ENCODE data around the gene YBX2. TPM values are rescaled to one million over a fixed set of nuclear protein-coding genes. Genes with fewer than 3 reads are reported as not detected.

YBX2 gene
- total and polyA plus RNA-seq, 4 experiments from 2014 or later = 0.26 to 0.39 TPM; not detected in 2

DNA sequence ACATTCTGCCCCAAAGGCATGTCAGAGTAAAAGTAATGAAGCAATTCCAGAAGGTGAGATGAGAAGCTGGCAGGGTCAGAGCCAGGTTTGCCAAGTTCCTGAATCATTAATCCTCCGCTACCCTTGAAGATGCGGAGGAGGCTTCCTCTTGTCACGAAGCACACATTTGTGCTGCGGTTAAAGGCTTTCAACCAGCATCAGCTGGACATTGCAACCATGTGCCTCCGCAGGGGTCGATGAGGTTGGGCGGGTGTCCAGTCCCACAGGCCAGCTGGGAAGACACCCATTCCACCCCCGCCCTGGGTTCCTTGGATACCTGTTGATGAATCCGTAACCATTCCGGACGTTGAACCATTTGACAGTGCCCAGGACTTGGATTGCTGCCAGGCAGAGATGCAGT lies 1.3 kb downstream of the YBX2 start:
- Mint-ChIP-seq H3K4me3 (peak overlapping the region in 5 of 8 donors; percentile 16 to 76 (median 64)), H3K27ac (peak overlapping the region in 2 of 7 donors; percentile 13 to 41), H3K4me1 (peaks cover 7 to 31% (median 18%) of the 10 kb centered on the region in 4 donors), H3K27me3 (peaks cover 2 to 19% of the 10 kb centered on the region in 2 donors), H3K9me3 (no peaks in the 10 kb centered on the region), H3K36me3 (no peaks in the 10 kb centered on the region)
- no peak overlapping the region for H3K27ac ChIP-seq (ENCODE audit: low read depth, low read length)
- H3K27me3 ChIP-seq (ENCODE audit: insufficient read depth, low read length) = no peaks in the 10 kb centered on the region
- no peaks in the 10 kb centered on the region for H3K9me3 ChIP-seq (ENCODE audit: control insufficient read depth in 1 of 2, low read length in 2 of 2)
- no peaks in the 10 kb centered on the region for H3K36me3 ChIP-seq (ENCODE audit: insufficient read depth, low read length)
- POLR2A ChIA-PET (ENCODE audit: partially characterized antibody) = interaction anchor here (0.6 to 2.1 kb wide), 2 partner anchors 22 to 321 kb away, joined by 4 to 6 read pairs; partner anchors contain the start of genes FXR2 and GPS2
- DNase-seq = no peak
- intact Hi-C loops (cut with micrococcal nuclease) = loop anchor here (10.0 kb wide), 1 partner anchor 158 kb away; no protein-coding TSS in a partner anchor
- CTCF ChIA-PET (ENCODE audit: partially characterized antibody) = interaction anchor here (1.1 to 1.8 kb wide), 2 partner anchors 72 to 247 kb away, joined by 6 read pairs; no protein-coding TSS in a partner anchor
- peaks cover 26% of the 10 kb centered on the region for H3K4me1 ChIP-seq (ENCODE audit: insufficient read depth, low read length)
- no peak overlapping the region for H3K4me3 ChIP-seq (ENCODE audit: low read length in 2 of 2)

DNA sequence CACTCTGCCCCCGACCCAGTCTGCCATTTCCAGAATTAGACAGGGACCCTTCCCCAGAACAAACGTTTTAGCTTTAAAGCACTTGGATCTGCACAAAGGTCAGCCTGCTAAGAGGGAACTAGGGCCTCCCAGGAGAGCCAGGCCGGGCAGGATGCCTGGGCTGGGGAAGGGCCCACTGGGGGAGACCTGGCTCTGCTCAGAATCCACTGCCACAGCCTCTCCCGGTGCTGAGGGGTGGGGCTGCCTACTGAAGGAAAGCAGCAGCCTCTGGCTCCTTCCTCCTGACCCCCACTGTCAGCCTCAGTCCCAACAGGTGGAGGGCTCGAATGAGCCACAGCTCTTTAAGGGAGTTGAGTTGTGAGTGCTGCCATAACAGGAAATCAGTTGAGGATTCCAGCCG lies 1.7 kb downstream of the YBX2 start:
- no peaks in the 10 kb centered on the region for H3K36me3 ChIP-seq (ENCODE audit: insufficient read depth, low read length)
- intact Hi-C loops (cut with micrococcal nuclease) = loop anchor here (10.0 kb wide), 1 partner anchor 158 kb away; no protein-coding TSS in a partner anchor
- Mint-ChIP-seq H3K27me3 (peaks cover 2 to 19% of the 10 kb centered on the region in 2 donors), H3K9me3 (no peaks in the 10 kb centered on the region), H3K27ac (peak overlapping the region in 1 of 7 donors; percentile 13), H3K36me3 (no peaks in the 10 kb centered on the region), H3K4me1 (peaks cover 7 to 31% (median 18%) of the 10 kb centered on the region in 4 donors), H3K4me3 (peak overlapping the region in 3 of 8 donors; percentile 59 to 76 (median 68))
- H3K9me3 ChIP-seq (ENCODE audit: control insufficient read depth in 1 of 2, low read length in 2 of 2) = no peaks in the 10 kb centered on the region
- no peak for DNase-seq
- H3K4me1 ChIP-seq (ENCODE audit: insufficient read depth, low read length) = peaks cover 26% of the 10 kb centered on the region
- ChIA-PET CTCF (ENCODE audit: partially characterized antibody) (interaction anchor here (1.1 to 1.8 kb wide), 2 partner anchors 71 to 247 kb away, joined by 6 read pairs; no protein-coding TSS in a partner anchor), POLR2A (ENCODE audit: partially characterized antibody) (interaction anchor here (2.1 kb wide), 1 partner anchor 23 kb away, joined by 6 read pairs; the partner anchor contains the start of gene GPS2)
- H3K27ac ChIP-seq (ENCODE audit: low read depth, low read length) = no peak overlapping the region
- H3K4me3 ChIP-seq (ENCODE audit: low read length in 2 of 2) = no peak overlapping the region
- H3K27me3 ChIP-seq (ENCODE audit: insufficient read depth, low read length) = no peaks in the 10 kb centered on the region

DNA sequence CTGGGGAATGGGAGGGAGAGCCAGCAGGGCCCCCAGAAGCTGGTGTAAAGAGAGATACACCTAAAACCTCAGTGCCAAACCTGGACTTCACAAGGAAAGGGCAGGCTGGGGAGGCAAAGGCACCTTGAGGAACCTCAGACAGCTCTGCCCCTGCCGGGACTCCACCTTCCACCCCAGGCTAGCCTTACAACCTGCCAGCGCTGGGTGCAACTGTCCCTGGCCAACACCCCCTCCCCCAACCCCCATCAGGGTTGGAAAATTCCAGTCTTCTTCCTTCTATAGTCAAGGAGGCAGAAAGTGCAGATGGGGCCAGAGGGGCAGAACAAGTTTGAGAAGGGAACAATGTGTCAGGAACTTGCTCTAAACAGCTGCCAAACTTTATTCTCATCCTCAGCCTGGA lies 2.2 kb downstream of the YBX2 start:
- no peaks in the 10 kb centered on the region for H3K36me3 Mint-ChIP-seq
- H3K4me3 Mint-ChIP-seq = no peak overlapping the region
- peaks cover 26% of the 10 kb centered on the region for H3K4me1 ChIP-seq (ENCODE audit: insufficient read depth, low read length)
- H3K4me3 ChIP-seq (ENCODE audit: low read length in 2 of 2) = no peak overlapping the region
- POLR2A ChIA-PET (ENCODE audit: partially characterized antibody) = interaction anchor here (2.1 kb wide), 1 partner anchor 23 kb away, joined by 6 read pairs; the partner anchor contains the start of gene GPS2
- H3K4me1 Mint-ChIP-seq = peaks cover 7 to 31% (median 18%) of the 10 kb centered on the region in 4 donors
- no peak overlapping the region for H3K27ac ChIP-seq (ENCODE audit: low read depth, low read length)
- H3K9me3 ChIP-seq (ENCODE audit: control insufficient read depth in 1 of 2, low read length in 2 of 2) = no peaks in the 10 kb centered on the region
- H3K27ac Mint-ChIP-seq = no peak overlapping the region
- intact Hi-C loops (cut with micrococcal nuclease) = loop anchor here (10.0 kb wide), 1 partner anchor 157 kb away; no protein-coding TSS in a partner anchor
- no peaks in the 10 kb centered on the region for H3K9me3 Mint-ChIP-seq
- H3K36me3 ChIP-seq (ENCODE audit: insufficient read depth, low read length) = no peaks in the 10 kb centered on the region
- H3K27me3 Mint-ChIP-seq = peaks cover 2 to 19% of the 10 kb centered on the region in 2 donors
- CTCF ChIA-PET (ENCODE audit: partially characterized antibody) = interaction anchor here (1.2 to 1.8 kb wide), 3 partner anchors 10 to 246 kb away, joined by 3 to 6 read pairs (median 4); partner anchors contain the start of gene SLC2A4
- no peak for DNase-seq
- H3K27me3 ChIP-seq (ENCODE audit: insufficient read depth, low read length) = no peaks in the 10 kb centered on the region

DNA sequence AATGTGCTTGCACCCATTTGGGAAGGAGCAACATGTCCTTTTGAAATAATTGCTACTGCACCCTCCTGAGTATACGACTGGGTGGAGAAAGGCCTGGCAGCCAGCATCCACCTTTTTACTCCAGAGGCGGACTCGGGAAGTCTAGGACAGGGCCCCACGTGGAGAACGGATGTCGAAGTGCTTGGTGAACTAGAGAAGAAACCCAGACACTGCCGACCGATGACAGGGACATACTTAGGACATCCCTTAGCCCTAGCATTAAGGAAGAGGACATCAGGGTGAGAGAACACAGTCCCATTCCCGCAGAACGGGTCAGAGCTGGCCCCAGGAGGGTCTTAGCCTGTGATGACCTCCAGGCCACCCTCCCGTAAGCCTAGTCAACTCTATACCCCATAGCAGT lies 3.8 kb downstream of the YBX2 start:
- ChIA-PET POLR2A (ENCODE audit: partially characterized antibody) (interaction anchor here (1.4 kb wide), 1 partner anchor 52 kb away, joined by 3 read pairs; the partner anchor contains the start of gene PHF23), CTCF (ENCODE audit: partially characterized antibody) (interaction anchor here (1.2 to 1.5 kb wide), 2 partner anchors 8 to 238 kb away, joined by 3 to 4 read pairs; partner anchors contain the start of gene SLC2A4)
- Histone ChIP-seq H3K4me3 (ENCODE audit: low read length in 2 of 2) (no peak overlapping the region), H3K4me1 (ENCODE audit: insufficient read depth, low read length) (peaks cover 15% of the 10 kb centered on the region), H3K27me3 (ENCODE audit: insufficient read depth, low read length) (no peaks in the 10 kb centered on the region), H3K36me3 (ENCODE audit: insufficient read depth, low read length) (no peaks in the 10 kb centered on the region), H3K9me3 (ENCODE audit: control insufficient read depth in 1 of 2, low read length in 2 of 2) (no peaks in the 10 kb centered on the region), H3K27ac (ENCODE audit: low read depth, low read length) (no peak overlapping the region)
- Mint-ChIP-seq H3K27me3 (peaks cover 7 to 18% of the 10 kb centered on the region in 2 donors), H3K4me1 (peaks cover 4 to 22% (median 10%) of the 10 kb centered on the region in 4 donors), H3K9me3 (no peaks in the 10 kb centered on the region), H3K27ac (no peak overlapping the region), H3K36me3 (no peaks in the 10 kb centered on the region), H3K4me3 (no peak overlapping the region)
- DNase-seq = no peak
- intact Hi-C loops (cut with micrococcal nuclease) = loop anchor here (10.0 kb wide), 1 partner anchor 156 kb away; no protein-coding TSS in a partner anchor

DNA sequence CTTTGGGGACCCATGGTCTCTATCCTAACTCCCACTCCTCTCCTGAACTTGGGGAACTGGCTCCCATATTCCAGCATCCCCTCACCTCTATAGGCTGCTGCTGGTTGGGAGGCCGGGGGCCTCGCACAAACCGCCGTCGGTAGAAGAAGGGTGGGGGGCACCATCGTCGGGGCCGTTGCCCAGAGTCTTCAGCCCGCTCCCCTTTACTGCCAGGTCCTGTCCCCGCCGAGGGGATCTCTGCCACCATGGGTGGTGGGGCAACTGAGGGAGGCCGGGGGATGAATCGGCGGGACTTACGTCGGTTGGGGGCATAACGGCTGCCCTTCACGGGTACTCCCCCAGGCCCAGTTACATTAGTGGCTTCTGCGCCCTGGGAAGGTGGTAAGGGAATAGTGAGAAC lies 4.3 kb downstream of the YBX2 start:
- H3K27ac ChIP-seq (ENCODE audit: low read depth, low read length) = no peak overlapping the region
- intact Hi-C loops (cut with micrococcal nuclease) = loop anchor here (10.0 kb wide), 1 partner anchor 155 kb away; no protein-coding TSS in a partner anchor
- ChIA-PET POLR2A (ENCODE audit: partially characterized antibody) (interaction anchor here (1.4 kb wide), 1 partner anchor 51 kb away, joined by 3 read pairs; the partner anchor contains the start of gene PHF23), CTCF (ENCODE audit: partially characterized antibody) (no interaction called here)
- H3K9me3 ChIP-seq (ENCODE audit: control insufficient read depth in 1 of 2, low read length in 2 of 2) = no peaks in the 10 kb centered on the region
- DNase-seq = no peak
- peaks cover 10% of the 10 kb centered on the region for H3K4me1 ChIP-seq (ENCODE audit: insufficient read depth, low read length)
- no peaks in the 10 kb centered on the region for H3K36me3 ChIP-seq (ENCODE audit: insufficient read depth, low read length)
- no peaks in the 10 kb centered on the region for H3K27me3 ChIP-seq (ENCODE audit: insufficient read depth, low read length)
- H3K36me3 Mint-ChIP-seq = no peaks in the 10 kb centered on the region
- no peak overlapping the region for H3K4me3 Mint-ChIP-seq
- H3K9me3 Mint-ChIP-seq = no peaks in the 10 kb centered on the region
- H3K4me1 Mint-ChIP-seq = peaks cover 2 to 17% (median 7%) of the 10 kb centered on the region in 4 donors
- peaks cover 5 to 16% of the 10 kb centered on the region in 2 donors for H3K27me3 Mint-ChIP-seq
- H3K4me3 ChIP-seq (ENCODE audit: low read length in 2 of 2) = no peak overlapping the region
- no peak overlapping the region for H3K27ac Mint-ChIP-seq

DNA sequence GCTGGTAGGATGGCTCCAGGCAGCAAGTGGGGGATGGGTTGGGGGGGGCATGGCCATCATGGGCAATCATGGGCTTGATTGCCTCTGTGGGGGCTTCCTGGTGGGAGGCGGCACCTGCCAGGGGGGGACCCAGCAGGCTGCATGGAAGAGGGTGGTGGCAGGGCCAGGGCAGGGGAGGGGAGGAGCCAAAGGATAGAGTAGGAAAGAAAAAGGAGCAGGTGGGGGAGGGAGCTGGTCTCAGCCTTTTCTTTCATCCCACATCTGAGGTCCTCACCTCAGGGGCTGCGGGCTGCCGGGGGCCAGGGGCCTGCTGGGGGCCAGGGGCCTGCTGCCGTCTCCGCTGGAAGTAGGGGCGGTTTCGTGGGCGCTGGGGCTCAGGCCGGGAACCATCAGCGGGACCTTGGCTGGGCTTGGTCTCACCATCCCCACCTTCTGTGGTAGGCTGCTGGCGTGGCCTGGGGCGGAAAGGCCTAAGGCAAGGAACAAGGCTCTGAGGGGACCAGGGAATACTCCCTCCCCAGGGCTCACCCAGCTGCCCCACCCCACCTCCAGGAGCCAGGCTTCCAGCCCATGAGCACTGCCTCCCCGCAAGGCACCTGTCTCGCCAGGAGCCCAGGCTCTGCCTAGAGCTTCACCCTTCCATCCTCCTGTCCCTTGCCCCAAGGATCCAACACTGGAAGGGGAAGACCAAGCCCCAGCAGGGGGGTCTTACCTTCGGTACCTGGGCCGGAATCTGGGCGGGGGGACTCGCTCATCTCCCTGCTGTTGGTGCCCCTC lies 5.0 kb downstream of the YBX2 start:
- no peak overlapping the region for H3K27ac Mint-ChIP-seq
- no peak overlapping the region for H3K4me3 Mint-ChIP-seq
- Histone ChIP-seq H3K9me3 (ENCODE audit: control insufficient read depth in 1 of 2, low read length in 2 of 2) (no peaks in the 10 kb centered on the region), H3K27ac (ENCODE audit: low read depth, low read length) (no peak overlapping the region), H3K27me3 (ENCODE audit: insufficient read depth, low read length) (no peaks in the 10 kb centered on the region), H3K4me1 (ENCODE audit: insufficient read depth, low read length) (peaks cover 6% of the 10 kb centered on the region), H3K4me3 (ENCODE audit: low read length in 2 of 2) (no peak overlapping the region), H3K36me3 (ENCODE audit: insufficient read depth, low read length) (no peaks in the 10 kb centered on the region)
- DNase-seq = no peak
- ChIA-PET CTCF (ENCODE audit: partially characterized antibody) (interaction anchor here (0.6 kb wide), 1 partner anchor 8 kb away, joined by 3 read pairs; no protein-coding TSS in a partner anchor), POLR2A (ENCODE audit: partially characterized antibody) (no interaction called here)
- peaks cover 0 to 12% (median 3%) of the 10 kb centered on the region in 4 donors for H3K4me1 Mint-ChIP-seq
- no peaks in the 10 kb centered on the region for H3K36me3 Mint-ChIP-seq
- no peaks in the 10 kb centered on the region for H3K9me3 Mint-ChIP-seq
- intact Hi-C loops (cut with micrococcal nuclease) = loop anchor here (10.0 kb wide), 1 partner anchor 155 kb away; no protein-coding TSS in a partner anchor
- H3K27me3 Mint-ChIP-seq = peaks cover 4 to 15% of the 10 kb centered on the region in 2 donors

Data from CD4-positive, alpha-beta memory T cell (primary cell).